NCI-H2227 (cell line): ENCODE results near the gene BIN1.

Experiments
- DNase-seq: peaks from one replicate; lab custom pipeline; 2025; ENCODE audit not compliant: unreplicated experiment; lab: John Stamatoyannopoulos, UW

Gene BIN1

DNA sequence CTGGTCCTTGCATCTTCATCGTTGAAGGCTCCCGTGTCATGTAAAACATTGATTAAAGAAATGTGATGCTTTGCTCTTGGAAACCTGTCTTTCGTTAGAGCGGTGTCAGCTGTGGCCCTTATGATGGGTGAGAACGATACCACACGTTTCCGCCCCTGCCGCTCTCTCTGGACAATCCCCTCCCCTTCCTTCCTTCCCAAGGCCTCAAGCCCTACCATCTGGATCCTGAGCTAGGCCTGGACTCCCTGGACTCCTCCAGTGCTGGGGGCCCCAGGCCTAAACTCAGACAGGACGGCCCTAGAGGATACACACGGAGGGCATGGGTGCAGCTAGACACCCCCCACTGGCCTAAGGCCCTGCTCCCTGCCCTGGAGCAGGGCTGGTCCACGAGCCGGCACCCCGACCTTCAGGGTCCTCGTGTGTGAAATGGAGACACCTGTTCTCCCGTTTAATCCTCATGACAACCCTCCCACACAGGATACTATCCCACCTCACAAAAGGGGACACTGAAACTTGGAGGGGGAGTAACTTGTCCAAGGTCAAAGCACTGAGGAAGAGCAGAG, 13.2 kb downstream of the BIN1 start:
- DNase-seq, result no peak

DNA sequence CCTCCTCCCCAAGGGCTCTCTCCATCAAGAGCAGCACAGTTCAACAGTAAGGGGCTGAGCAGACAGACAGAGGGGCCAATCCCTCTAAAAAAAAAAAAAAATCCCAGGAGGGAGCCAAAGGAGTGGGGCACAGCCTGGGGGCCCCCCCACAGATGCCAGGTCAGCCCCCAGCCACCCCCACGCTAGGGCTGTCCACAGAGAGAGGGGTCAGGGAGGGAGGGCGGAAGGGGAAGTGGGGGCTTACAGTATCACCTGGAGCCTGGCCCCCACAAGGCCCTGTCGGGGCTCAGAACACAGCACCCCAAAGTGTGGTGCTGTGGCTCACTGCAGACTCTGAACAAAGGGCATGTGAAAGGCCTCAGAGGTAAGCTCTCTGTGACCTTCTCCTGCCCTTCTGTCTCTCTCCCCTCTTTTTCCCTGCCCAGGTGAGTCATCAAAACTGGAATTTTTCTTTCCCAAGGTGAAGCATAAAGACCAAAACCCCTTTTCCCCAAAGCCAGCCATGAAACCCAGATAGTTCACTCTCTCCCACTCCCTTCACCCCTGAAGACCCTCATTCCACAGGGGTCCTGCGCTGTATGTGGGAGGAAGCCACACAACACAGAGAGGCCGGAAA, 13.9 kb downstream of the BIN1 start:
- no peak for DNase-seq

DNA sequence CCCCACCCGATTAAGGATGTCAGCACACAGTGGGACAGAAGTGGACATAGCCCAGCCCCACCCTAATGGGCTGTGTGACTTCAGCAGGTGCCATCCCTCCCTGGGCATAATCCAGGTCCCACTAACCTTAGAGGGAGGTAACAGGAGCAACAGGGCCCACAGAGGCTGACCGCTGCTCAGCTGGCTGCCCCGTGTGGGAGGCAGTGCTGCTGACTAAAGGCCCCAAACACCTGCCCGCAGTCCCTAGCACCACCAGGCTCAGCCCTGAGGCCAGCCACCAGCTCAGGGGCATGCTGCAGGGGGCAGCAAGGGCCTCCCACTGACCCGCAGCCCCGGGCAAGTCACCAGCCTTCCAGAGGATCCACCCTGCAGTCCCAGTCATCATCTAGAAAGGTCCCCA, 14.6 kb downstream of the BIN1 start:
- DNase-seq, result no peak

DNA sequence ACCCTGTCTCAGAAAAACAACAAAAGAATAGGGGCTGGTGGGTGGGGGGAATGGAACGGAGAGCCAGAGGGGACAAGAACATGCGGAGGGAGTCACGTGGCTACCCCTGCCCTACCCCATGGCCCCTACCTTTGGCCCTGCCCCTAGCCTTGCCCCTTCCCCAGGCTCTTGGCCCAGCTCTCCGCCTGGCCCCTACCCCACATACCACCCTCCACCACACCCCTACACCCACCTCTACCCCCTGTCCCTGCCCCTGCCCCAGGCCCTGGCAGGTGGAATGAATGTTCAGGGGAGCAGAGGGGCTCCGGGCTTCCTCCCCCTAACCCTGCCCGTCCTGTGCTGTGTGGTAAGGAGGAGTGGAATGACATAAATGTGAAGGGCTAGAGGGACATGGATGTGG, 15.1 kb downstream of the BIN1 start:
- no peak for DNase-seq

DNA sequence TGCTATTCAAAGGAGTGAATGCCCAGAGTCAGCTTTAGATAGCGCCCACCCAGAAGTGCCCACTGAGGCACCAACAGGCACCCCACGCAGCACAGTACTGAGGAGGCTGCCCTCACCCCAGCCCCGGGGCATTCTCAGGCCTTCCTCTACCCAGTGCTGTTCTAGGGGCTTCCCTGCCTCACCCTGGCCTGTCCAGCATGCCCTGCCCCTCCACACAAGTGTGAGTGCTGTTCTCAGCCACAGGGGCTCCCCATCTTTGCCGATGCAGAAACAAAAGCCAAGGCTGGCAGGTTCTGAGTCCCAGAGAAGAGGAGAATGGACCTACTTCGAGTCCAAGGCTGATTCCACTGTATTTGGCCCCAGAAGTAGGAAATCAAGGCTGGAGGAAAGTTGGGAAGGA, 15.8 kb downstream of the BIN1 start:
- DNase-seq, result no peak

DNA sequence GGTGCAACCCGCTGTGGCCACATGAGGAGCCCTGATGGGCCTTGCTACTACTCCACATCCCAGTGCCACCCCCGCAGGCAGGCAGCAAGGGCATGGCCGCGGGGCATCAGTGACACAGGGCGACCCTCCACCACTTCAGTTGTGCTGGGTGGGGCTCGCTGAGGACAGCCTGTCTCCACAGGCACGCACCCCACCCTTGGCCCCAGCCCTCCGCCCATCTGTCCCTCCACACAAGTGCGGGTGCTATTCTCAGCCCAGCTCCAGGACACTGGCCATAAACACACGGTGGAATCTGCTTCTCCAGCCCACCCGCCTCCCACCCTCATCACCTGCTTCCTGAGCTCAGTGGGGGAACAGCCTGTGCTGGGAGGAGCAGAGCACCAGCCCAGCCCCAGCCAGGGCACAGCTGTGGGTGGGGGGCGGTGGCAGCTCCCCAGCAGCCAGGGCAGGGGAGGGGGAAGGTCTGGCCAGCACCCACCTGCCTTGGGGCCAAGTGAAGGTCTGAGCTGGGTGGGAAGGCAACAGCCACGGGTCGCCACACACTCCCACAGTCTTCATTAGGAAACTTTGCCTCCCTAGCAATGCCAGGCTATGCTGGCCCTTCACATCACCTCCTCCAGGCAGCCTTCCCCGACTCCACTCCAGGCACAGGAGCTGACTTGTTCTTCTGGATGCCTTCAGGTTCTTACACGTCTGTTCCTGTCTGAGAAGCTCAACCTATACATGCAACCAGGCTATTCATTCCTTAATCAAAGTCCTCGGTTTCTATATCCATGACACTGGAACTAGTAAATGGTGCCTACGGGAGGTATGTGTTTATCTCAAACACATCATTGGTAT, 16.5 kb downstream of the BIN1 start:
- DNase-seq, result no peak

DNA sequence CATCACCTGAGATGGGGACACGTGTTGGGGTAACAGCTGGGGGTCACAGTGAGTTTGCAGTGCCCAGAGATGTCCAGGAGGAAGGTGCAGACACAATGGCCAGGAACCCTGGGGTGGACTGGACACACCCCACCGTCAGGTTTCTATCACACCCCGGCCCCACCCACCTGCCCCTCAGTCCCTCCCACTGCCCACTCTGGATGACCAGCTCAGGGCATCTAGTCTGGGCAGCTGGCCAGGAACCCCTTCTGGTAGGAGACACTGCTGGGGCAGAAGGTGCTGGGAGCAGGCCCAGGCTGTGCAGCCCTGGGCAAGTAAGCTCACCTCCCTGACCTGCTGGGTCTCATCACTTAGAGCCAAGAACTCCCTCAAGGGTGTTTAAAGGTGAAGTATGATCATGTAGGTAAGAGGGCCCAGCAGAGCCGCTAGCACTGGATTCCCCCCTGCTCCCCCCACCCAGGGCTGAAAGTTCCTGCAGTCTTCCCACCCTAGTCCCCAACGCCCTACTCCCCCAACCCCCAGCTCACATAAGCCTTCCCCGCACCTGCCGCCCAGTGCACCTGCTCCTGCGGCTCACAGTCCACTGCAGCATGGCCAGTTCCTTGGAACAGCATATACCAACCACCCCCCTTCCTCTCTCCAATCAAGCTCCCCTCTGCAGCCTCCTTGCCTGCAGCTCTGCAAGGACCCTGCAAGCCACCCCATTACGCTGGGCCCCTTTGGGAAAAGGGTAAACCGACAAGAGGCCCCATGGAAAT, 17.3 kb downstream of the BIN1 start:
- no peak for DNase-seq

DNA sequence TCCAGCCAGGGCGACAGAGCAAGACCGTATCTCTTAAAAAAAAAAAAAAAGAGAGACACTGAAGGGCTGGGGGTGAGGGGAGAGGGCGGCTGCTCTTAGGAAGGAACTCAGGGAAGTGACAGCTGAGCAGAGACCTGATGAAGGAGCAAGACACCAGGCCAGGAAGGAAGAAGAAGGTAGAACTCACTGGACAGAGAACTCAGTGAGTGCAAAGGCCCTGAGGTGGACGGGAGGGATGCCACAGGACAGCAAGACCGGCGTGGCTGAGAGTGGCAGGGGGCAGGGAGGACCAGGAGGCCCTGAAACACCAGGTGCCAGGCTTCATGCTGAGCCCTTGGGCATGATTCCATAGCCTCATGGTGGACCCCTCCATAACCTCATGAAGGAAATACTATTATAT, 18.2 kb downstream of the BIN1 start:
- DNase-seq, result no peak

DNA sequence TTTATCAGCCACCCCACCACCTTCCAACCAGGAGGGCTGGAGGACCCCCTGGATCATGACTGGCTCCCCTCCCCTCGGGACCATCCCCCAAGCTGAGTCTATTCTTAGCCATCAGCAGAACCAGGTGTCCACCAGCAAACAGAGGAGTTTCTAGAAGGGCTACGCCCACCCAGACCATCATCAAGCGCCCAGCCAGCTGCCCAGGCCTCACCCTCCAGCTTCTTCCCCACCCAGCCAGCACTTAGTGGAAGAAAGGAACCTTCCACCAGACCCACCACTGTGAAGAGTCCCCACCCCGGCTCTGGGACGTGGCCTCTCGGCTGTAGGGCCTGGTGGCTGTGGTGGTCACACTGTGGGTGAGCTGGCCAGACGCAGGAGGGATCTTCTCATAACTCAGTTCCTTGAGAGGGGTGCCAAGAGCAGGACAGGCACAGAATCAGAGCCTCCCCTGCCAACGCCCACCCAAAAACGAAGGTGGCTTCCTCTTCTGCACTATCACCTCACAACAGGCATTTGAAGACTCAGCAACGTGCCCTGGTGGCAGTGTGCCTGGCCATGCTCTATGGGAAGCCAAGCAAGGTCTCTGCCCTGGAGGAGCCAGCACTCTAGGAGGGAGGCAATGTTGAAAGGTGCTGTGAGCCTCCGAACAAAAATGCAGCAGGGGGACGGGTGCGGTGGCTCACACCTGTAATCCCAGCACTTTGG, 19.0 kb downstream of the BIN1 start:
- no peak for DNase-seq

DNA sequence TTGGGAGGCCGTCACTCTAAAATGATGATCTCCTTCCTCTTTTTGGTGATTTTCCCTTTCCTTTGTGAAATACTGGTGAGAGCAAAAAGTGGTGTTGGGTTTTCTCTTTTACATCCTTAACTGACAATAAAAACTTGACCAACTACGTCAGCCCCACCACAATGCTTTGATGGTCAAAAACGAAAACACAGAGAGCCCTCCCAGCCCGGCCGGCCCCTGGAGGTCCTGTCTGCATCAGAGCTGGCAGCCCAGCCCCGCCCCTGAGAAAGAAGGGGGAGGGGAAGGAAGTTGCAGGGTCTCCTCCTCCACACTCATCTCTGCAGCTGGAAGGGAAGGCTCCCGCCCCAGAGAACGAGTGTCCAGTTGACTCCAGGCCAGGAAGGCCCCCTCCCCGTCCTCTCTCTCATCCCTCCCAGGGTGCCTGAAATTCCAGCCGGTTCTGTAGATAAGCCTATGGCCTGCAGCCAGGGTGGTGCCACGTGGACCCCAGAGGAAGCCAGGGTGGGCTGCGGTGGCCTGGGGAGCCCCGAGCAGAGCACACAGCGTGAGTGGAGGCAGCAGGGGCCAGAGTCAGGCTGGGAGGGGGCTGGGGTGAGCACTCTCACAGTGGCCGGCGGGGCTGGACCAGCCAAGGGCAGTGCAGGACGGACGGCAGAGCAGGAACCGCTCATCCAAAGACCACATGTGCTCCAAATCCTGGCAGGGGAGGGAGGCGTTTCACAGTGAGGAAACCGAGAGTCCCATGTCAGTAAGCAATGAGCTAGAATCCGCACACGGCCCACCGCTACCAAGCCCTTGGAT, 19.8 kb downstream of the BIN1 start:
- no peak for DNase-seq

DNA sequence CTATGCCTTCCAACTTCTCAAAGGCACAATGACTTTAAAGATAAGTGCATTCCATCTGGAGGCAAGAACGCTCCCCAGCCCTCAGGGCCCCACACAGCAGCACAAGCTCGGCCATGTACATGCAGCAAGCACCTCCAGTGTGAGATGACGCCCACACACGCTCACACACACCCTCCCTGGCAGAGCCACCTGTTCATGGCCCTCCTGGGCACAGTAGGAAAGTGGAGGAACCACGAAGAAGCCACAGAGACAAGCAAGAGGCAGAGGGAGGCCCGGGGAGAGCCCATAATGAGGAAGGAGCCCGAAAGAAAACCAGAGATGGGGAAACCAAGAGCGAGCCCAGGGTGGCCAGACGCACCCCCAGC, 21.7 kb downstream of the BIN1 start:
- DNase-seq, result no peak

DNA sequence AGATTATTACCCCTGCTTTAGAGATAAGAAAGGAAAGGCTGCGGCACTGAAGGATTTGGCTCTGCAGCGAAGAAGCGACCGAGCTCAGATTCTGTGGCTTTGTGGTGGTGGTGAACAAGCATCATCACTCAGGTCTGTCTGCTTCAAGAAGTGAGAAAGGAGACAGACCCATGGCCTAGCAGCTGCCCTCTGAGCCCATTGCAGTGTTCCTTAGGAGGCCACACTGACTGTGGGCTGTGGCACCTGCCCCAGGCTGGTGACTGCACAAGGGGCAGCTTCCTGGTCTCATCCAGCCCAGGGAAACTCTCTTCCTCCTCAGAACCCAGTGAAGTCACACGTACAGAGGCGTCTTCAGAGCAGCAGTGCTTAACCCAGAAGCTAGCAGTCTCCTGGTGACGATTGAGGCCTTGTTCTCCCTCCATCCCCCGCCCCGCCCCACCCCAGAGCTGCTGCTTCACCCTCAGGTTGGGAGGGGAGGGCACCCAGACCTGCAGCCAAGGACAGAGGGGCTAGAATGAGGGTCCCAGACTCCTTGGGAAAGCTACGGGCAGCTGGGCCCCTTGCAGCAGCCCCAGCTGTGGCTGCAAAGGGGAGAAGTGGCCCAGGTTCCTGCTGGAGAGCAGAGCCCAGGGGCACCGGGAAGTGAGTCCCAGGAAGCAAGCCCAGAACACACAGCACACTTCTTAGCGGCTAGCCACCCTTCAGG, 22.2 kb downstream of the BIN1 start:
- no peak for DNase-seq

DNA sequence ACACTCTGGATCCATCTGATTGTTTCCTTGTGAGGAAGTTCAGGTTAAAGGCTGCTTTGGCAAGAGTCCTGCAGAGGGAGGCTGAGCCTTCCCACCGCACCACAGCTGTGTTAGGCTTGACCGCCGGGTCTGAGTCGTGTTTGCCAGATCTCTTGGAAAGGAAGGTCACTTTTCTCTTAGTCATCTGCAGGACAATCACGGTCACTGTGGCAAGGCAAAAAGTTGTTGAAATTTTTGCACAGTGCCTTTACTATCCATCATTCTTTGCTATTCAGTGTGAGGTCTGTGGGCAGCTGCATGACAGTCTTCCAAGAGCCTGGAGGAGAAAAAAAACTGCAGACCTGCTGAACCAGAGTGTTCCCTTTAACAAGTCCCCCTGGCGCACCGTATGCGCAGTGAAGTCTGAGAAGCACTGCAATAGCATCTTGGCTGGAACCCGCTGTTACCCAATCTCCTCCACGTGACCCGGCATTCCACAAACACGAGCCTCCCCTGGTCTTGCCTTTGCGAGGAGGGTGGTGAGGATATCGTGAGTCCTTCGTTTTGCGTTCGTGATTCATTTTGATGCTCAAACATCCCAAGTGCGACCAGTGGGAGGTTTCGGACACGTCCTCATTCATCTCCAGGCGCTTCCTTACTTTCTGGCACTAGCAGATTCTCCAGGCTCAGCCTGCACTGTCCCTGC, 23.0 kb downstream of the BIN1 start:
- no peak for DNase-seq

DNA sequence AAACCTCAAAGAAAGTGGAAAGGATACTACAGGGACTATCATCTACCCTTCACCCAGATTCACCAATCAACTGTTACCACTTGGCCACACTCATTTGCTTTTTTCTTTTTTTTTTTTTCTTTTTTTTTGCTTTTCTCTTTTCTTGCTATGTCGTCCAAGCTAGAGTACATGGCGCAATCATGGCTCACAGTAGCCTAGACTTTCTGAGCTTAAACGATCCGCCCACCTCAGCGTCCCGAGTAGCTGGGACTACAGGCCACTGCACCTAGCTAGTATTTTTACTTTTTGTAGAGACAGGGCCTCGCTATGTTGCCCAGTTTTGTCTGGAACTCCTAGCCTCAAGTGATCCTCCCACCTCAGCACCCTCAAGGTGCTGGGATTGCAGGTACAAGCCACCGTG, 24.0 kb downstream of the BIN1 start:
- DNase-seq, result no peak

DNA sequence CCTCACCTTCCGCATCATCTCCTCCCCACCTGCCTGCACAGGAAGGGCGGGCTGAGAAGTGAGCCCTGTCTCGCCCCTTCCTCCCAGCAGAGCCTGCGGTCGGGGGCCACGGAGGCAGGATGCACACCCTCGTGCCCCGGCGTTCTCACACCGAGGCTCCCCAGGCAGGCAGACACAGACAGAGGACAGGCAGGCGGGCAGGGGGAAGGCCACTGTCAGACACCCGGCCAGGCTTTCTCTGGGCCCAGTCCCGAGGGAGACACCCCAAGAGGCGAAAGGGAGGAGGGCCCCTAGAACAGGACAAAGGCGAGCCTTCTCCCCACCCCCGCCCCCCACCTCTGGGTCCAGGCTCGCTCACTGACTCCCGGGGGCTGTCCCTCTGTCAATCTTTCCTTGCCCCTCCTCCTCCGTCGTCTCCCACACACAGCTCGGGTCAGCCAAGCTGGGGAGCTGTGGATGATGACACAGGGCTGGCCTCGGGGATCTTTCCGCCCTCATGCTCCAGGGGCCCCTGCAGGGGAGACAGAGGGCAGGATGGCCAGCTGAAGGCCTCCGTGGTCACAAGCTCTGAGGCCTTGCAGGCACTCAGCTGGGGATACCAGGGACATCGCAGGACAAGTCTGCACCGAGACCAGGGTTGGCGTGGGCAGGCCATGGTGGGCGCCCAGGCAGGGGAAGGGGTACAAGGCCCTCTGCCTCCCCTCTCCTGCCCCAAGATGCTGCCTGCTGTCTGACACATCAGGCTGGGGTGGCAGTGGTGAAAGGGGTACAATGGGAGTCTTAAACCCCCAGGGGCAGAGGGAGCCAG, 24.9 kb downstream of the BIN1 start:
- DNase-seq, result no peak

DNA sequence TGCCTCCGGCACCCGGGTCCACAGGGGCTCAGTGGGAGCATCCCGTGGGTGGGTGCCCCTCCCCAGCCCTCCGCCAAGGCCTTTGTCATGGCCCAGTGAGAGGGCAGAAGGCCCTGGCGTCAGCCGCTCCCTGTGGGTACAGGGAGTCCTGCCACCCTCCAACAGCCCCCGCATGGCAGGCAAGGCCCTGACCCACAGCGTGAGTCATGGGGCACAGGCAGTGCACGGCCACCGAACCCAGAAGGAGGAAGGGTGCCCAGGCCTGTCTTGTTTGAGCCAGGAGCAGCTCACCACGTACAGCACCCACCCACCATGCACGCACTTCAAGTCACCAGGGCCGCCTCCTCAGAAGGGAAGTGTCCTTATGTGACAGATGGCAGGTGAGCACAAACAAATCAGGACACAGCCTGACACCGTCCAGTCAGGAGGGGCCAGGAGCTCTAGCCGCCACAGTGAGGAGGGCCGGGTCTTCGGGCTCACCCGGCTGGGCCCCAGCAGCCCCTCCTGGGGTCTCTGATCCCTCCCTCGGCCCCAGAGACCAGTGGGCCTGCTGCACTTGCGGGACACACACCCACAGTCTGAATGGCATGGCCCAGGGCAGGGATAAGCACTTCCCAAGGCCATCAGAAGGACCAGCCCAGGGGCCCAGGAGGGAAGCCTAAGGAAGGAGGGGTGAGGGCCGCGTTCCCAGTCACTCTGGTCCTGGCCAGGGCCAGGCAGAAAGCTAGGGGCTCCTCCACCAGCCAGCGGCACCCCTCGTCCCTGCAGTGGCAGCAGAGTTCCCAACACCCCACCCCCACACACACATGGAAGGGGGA, 25.8 kb downstream of the BIN1 start:
- DNase-seq, result no peak

DNA sequence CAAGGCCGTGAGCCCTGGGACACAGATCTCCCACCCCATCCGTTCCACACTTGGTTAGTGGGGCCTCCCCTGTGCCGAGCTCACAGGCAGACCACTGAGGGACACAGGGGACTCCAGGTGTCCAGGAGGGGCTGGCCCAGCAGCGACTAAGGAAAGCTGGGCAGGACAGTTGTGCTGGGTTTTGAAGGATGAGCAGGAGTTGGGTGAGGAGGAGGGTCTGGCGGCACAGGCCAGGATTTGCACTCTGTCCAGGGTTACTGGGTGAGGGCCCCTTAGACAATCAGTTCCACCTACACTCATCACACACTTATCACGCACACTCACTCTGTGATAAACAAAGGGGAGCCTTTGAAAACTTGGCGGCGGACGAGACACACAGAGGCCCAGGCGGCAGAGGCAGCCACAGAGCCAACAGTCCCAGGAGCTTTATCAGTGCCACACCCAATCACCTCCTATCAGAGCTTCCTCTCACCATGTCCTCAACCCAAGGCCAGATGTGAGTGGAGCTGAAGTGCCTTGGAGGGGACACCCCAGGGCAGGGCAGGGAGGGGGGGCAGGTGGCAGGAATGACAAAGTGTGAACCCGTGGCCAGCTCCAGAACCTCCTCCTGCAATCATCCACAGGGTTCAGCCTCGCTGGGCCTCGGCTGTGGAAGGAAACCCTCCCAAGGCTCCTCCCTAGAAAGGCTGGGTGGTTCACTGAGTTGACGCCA, 26.6 kb downstream of the BIN1 start:
- no peak for DNase-seq
